Activated CD8-positive, alpha-beta memory T cell treated with anti-CD3 and anti-CD28 coated beads for 48 hours (primary cell): ENCODE measurements around the gene SIRT7.
A peak's percentile ranks its signal among the peaks of the same experiment; 100 is the strongest.
"Not testable (repeated sequence)": the region's sequence is repeated elsewhere in the genome, so short reads cannot be mapped to it uniquely, and the experiment has no call there.

ENCODE experiments used
- DNase-seq, 3 experiments: peaks; one replicate each; pipeline ENCODE4 v3.0.0-alpha.2; 2020; ENCODE audit warnings: low read depth in 2 of 3, low spot score in 2 of 3

The SIRT7 gene

GRCh38 chr17:81921996-81922565 lies 4.1 kb upstream of the SIRT7 start:
- no peak for DNase-seq

DNA sequence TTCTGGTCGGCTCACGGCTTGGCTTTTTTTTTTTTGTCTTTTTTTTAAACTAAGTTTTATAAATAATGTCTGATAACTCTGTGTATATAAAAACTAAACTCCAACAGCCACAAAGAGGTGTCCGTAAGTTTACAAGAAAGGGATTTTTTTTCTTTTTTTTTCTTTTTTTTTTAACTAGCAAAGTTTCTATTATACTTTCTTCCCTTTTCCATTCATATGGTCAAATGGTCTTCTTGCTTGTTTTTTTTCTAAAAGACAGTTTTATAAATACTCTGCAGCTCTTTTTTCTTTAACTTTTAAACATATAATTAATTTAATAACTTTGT lies 3.5 kb upstream of the SIRT7 start:
- no peak for DNase-seq

DNA sequence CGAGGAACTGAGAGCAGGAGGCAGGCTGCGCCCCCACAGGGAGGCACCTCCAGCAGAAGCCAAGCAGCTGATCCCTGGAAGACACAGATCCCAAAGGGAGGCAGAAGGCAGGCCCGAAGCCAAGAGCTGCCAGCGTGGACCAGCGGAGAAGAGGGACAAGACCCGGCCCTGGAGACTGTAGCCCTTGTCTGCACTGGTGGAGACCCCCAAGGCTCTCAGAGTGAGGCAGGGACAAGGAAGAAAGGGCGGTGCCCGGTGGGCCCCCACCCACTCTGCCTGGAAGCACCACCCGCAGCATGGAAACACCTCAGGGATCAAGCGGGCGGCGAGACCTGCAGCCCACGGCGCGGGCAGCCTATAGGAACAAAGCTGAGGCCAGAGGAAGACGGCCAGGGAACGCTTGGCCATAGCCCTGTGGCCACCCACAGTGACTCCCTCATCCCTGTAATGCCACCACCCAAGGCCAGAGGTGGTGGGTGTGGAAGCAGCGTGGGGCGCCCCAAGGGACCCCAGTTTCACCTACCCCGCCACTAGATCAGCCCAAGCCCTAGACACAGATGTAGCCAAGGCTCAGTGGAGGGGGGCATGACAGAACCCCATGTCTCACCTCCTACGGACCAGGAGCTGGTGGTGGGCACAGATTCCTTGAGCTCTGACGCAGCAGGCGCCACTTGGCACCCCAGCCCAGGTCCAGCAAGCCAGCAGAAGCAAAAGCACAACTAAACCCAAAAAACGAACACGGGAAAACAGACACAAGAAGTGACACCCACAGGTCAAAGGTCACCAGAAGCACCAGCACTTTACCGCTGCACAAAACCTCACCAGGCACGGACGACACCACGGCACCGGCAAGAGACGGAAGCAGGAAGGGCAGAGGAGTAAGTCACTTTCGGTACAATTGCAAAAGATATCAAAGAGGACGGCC lies 2.9 kb upstream of the SIRT7 start:
- DNase-seq = no peak

- no peak for DNase-seq
These were observed 1.0 kb upstream of the SIRT7 start for GRCh38 chr17:81918832-81919545.

GRCh38 chr17:81918333-81918669 lies 325 bp upstream of the SIRT7 start:
- not testable (repeated sequence) for DNase-seq

DNA sequence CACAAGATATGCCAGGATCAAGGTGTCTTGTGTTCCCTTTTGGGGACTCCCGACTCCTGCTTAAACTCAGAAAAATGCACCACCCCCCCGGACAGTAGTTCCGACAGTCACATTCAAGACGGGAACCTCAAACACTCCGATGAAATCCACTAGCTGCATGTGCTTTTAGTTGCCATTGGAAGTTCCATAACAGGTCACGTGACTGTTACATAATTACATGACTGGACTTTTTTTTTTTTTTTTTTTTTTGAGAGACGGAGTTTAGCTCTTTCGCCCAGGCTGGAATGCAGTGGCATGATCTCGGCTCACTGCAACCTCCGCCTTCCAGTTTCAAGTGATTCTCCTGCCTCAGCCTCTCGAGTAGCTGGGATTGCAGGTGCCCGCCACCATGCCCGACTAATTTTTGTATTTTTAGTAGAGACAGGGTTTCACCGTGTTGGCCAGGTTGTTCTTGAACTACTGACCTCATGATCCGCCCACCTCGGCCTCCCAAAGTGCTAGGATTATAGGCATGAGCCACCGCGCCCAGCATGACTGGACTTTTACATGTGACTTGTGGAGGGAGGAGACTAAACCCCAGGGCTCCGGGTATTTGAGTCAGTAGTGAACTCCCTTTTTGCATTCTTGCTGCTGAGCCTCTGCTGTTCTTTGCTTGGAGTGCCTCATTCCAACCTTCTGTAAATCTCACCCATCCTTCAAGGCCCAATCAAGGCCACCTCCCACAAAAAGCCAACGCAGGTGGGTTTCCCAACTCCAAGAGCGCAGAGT lies 1.6 kb downstream of the SIRT7 start:
- no peak for DNase-seq

DNA sequence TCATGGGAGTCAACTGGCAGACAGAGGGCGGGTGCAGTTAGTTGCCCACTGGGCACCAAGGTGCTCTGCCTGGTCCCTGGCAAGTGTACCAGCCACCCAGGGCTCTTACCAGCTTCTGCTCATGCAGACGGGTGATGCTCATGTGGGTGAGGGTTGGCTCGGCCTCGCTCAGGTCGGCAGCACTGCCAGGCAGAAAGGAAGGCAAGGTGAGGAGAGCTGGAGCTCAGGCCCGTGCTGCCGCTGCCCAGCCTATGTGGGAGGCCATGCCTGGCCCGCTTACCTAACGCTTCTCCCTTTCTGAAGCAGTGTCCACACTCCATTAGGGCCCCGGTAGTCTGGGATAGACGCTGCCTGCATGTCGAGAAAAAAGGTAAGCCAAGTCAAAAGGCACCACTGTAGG lies 2.6 kb downstream of the SIRT7 start:
- no peak for DNase-seq

DNA sequence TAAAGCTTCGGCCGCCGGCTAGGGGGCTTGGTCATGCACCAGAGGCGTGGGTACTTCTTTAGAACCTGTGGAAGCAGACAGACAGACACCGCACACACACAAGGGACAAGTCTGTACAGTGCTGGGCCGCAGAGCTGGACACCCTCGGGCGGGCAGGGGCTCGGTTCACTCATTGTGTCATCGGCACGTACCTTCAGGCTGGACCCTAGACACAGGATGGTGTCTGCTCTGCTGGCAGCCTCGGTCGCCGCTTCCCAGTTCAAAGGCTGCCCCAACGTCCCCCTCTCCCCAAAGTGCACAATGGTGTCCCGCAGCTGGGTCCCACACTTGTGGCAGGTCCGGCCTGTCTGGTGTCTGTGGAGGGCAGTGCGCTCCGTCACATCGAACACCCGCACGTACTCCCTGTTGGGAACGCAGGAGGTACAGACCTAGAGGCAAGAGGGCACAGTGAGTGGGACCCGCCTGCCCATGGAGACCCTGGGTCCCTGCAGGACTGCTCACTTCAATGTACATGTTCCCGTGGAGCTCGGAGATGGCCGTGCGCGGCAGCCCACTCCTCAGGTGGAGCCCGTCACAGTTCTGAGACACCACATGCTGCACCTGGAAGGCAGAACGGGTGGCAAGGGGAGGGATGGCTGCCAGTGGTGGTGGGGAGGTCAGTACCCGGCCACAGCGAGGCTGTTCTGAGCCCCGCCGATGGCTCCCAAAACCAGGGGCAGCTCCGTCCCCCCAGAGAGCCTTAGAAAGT lies 3.7 kb downstream of the SIRT7 start:
- DNase-seq = no peak

DNA sequence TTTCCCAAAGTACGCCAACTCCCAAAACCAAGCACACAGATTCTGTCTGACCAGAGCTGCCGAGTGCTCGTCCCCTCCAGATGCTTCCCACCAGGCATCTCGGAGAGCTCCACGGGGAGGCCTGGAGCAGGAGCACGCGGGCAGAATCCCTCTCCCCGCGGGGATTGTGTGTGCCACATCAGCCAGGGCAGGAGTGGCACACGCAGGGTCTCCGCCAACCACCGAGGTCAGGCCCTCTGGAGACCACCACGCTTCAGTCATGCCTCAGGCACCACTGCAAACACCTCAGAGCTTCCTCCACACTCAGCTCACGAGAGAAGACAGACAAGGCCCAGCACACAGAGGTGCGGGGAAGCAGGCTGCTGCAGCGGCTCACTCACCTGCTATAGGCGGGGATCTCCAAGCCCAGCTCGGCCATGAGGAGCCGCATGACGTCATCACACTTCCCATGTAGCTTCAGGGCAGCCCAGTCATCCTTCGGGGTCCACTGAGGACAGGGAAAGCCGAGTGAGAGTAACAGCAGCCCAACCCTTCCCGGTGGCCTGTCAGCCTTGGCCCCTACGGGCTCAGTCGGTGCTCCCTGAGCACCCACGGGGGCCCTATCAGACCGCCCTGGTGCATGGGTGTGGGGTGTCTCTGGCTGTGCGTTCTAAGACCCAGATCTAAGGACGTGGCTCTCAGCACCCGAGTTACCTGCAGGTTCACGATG lies 4.4 kb downstream of the SIRT7 start:
- no peak for DNase-seq

DNA sequence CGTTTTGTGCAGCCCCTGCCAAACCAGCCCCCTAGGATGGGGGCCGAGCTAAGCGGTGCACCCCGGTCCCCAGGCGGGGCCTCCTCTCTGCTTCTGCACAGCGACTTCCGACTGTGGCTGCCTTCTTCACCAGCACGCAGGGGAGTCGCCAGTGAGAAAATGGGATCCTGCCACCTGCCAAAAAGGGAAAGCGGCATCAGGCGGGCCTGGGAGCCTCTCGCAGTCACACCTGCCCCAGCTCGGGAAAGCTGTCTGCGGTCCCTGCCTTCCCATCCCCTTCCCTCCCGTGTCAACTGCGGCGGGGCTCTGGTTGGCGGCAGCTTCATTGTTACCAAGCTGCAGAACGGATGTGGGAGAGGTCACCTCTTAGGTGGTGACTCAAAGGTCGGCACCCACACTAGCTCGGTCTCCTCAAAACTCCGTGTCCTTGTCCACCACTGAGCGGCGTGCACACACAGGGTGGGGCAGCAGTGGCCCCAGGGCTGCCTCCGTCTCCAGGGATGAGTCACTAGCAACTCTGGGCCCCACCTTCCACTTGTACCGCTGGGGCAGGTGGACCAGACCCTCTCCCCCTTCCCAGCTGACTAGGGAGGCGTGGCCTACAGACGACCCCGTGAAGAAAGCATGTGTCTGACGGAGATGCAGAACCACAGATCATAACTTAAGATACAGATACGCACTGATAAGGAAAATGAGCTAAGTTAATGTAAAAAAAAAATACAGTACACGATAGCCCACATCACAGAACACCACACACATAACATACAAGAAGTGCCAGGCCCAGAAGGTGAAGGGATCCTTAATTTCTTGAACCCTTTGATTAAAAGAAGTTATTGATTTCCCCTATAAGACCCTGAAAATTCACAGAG lies 5.3 kb downstream of the SIRT7 start:
- no peak for DNase-seq

GRCh38 chr17:81911969-81912368 lies 6.0 kb downstream of the SIRT7 start:
- DNase-seq = no peak

DNA sequence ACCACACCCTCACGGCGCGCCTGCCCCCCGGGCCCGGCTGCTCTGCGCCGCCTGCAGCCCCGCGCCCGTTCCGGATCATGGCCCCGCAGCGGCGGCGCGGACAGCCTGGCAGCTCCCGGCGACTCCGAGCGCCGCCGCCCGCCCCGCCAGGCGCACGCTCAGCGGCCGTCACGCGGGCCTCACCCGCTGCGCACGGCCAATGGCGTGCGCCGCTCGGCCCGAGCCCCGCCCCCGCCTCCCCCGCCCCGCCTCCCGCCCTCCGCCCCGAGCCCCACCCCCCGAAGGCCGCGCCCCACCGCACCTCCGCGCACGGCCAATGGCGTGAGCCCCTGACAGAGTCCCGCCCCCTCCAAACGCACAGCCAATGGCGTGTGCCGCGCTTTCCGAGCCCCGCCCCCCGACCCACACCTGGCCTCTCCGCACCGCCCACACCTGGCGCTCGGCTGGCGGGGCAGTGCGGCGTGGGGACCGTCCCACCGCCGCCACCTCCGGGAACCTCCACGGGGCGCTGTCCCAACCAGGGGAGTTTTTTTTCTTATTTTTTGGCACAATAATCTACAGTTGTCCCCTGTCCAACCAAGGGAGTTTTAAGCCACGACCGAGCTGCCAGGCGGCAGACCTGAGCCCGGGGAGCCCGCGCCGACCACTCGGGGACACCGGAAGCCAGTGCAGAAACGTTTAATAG lies 6.6 kb downstream of the SIRT7 start, which contains the start of gene PCYT2:
PCYT2 (minus strand) TSS at position 123 of the 685 bp plus-strand sequence; CDS start at position 79, 44 bp downstream.
- DNase-seq = peak; percentile 76 to 81 (median 80)

DNA sequence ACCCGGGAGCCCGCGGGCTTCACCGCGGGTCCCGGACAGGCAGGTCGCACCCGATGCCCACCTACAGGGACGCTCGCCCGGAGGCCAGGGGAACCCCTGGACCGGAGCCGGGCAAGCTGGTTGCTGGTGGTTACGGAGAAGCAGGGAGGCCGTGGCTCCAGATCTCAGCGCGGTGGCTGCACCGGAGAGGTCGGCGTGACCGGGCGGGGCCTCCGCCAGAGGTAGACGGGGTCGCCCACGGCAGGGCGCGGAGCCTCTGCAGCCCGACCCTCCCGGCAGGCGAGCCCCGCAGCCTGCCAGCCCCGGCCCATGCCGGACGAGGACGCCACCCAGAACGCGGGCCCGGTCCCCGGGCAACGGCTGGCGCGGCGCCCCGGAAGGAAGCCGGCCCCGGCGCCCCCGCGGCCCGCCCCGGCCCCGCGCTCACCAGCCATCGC lies 7.1 kb downstream of the SIRT7 start:
- no peak for DNase-seq

- DNase-seq = no peak
These were observed 7.8 kb downstream of the SIRT7 start for GRCh38 chr17:81909966-81910839.

GRCh38 chr17:81909231-81909630 lies 8.7 kb downstream of the SIRT7 start:
- no peak for DNase-seq

DNA sequence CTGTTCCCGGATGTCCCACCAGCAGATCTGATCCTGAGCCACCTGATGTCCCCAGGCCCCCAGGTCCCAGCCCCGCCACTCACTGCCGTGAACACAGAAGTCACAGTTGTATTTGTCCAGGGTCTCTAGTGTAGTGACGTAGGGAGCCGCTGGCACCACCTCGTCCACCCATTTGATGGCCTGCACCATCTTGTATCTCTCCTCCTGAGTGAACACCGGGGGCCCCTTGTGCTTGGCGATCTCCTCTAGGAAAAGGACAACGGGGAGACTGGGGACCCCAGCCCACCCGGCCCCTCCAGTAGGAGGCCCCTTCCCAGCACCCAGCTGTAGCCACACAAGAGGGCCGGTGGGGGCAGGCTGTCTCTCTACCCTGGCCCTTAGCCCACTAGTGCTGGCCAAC lies 9.2 kb downstream of the SIRT7 start:
- no peak for DNase-seq
